SU-DHL-6 (cell line): ENCODE measurements around the gene CRYGN.

ENCODE experiments used
- H2AFZ ChIP-seq: fragments of 200-600 bp; sonication (generic); 2 replicates; pipeline ENCODE4 v1.6.1; 2014; ENCODE audit warnings: low read depth, mild to moderate bottlenecking, moderate library complexity, mixed read lengths, antibody characterized with exemption, low read length; ENCODE audit not compliant: severe bottlenecking
- H3F3A ChIP-seq: fragments of 200-600 bp; shearing (Covaris generic); 2 replicates; pipeline ENCODE4 v1.6.0; 2016; ENCODE audit warnings: antibody characterized with exemption, mild to moderate bottlenecking; ENCODE audit not compliant: insufficient read depth
- H3K27ac ChIP-seq: fragments of 200-600 bp; sonication (generic); 2 replicates; pipeline ENCODE4 v1.5.1; 2016; ENCODE audit warnings: low read depth, mild to moderate bottlenecking, low read length, moderate library complexity, mixed read lengths
- H3K27me3 ChIP-seq: fragments of 200-600 bp; sonication (generic), shearing (Covaris generic); 2 replicates; pipeline ENCODE4 v1.6.0; 2014; ENCODE audit warnings: mild to moderate bottlenecking, low read length
- H3K36me3 ChIP-seq: fragments of 200-600 bp; sonication (generic); 2 replicates; pipeline ENCODE4 v1.6.1; 2014; ENCODE audit warnings: mild to moderate bottlenecking, low read length, mixed read lengths
- H3K4me2 ChIP-seq: fragments of 300-600, 200-600 bp; shearing (Covaris generic), sonication (generic); 2 replicates; pipeline ENCODE4 v1.6.0; 2014; ENCODE audit warnings: low read length, low read depth, mild to moderate bottlenecking; ENCODE audit not compliant: poor library complexity, severe bottlenecking
- H3K4me3 ChIP-seq: fragments of 200-600 bp; sonication (generic); 2 replicates; pipeline ENCODE4 v1.5.1; 2014; ENCODE audit warnings: antibody characterized with exemption, low read length, mild to moderate bottlenecking, mixed read lengths; ENCODE audit not compliant: insufficient read depth, poor library complexity, severe bottlenecking
- H3K79me2 ChIP-seq: fragments of 200-600 bp; sonication (generic); 2 replicates; pipeline ENCODE4 v1.6.1; 2014; ENCODE audit warnings: mild to moderate bottlenecking, low read length, moderate library complexity; ENCODE audit not compliant: insufficient read depth
- H3K9ac ChIP-seq: fragments of 200-600 bp; sonication (generic); 2 replicates; pipeline ENCODE4 v1.7.0; 2014; ENCODE audit warnings: mild to moderate bottlenecking, low read length
- H3K9me2 ChIP-seq: fragments of 200-600 bp; sonication (generic); replicated peaks from 2 replicates; pipeline ENCODE4 v1.6.1; 2014; ENCODE audit warnings: low read length; ENCODE audit not compliant: insufficient read depth
- H3K9me3 ChIP-seq: fragments of 200-600 bp; sonication (generic); 2 replicates; pipeline ENCODE4 v1.6.1; 2014; ENCODE audit warnings: low read length, mixed read lengths; ENCODE audit not compliant: insufficient read depth
- H4K20me1 ChIP-seq: fragments of 200-600 bp; sonication (generic); 2 replicates; pipeline ENCODE4 v1.6.1; 2014; ENCODE audit warnings: low read depth, mild to moderate bottlenecking, antibody characterized with exemption, low read length, moderate library complexity, mixed read lengths
- CTCF ChIP-seq: fragments of 200-600 bp; sonication (generic); IDR thresholded peaks from one replicate; pipeline ENCODE4 v1.5.1; 2017; ENCODE audit warnings: antibody characterized with exemption, mild to moderate bottlenecking, low read length, moderate library complexity; ENCODE audit not compliant: insufficient read depth, poor library complexity, severe bottlenecking
- EZH2phosphoT487 ChIP-seq: fragments of 200-600 bp; sonication (generic), shearing (Covaris generic); conservative IDR thresholded peaks from 2 replicates; pipeline ENCODE4 v1.6.1; 2018; ENCODE audit warnings: mild to moderate bottlenecking, antibody characterized with exemption, low read length, moderate library complexity, mixed read lengths

Gene CRYGN

GRCh38 chr7:151388007-151388297, 52.0 kb downstream of the CRYGN start:
- TF ChIP-seq CTCF: no peak
- Histone ChIP-seq H2AFZ (no peak overlapping the region), H3K4me2 (no peak overlapping the region), H3K27ac (no peak overlapping the region), H3K4me3 (no peak overlapping the region), H4K20me1 (no peaks in the 10 kb centered on the region), H3K9me3 (no peaks in the 10 kb centered on the region), H3K27me3 (no peaks in the 10 kb centered on the region), H3K9me2 (no peaks in the 10 kb centered on the region), H3K79me2 (no peaks in the 10 kb centered on the region), H3K36me3 (no peaks in the 10 kb centered on the region), H3F3A (0 out of 2 replicates have a peak, but pooled peaks cover 3% of the 10 kb centered on the region), H3K9ac (no peak overlapping the region)

GRCh38 chr7:151387161-151388006, 52.6 kb downstream of the CRYGN start:
- TF ChIP-seq EZH2phosphoT487 (no peak), CTCF (no peak)
- H2AFZ ChIP-seq: no peak overlapping the region
- H3K4me3 ChIP-seq: no peak overlapping the region
- H3K79me2 ChIP-seq: no peaks in the 10 kb centered on the region
- no peaks in the 10 kb centered on the region for H3K36me3 ChIP-seq
- no peaks in the 10 kb centered on the region for H3K9me2 ChIP-seq
- no peaks in the 10 kb centered on the region for H4K20me1 ChIP-seq
- 0 out of 2 replicates have a peak, but pooled peaks cover 3% of the 10 kb centered on the region for H3F3A ChIP-seq
- H3K9me3 ChIP-seq: no peaks in the 10 kb centered on the region
- H3K27ac ChIP-seq: no peak overlapping the region
- no peak overlapping the region for H3K4me2 ChIP-seq
- no peak overlapping the region for H3K9ac ChIP-seq
- no peaks in the 10 kb centered on the region for H3K27me3 ChIP-seq

GRCh38 chr7:151386301-151387160, 53.4 kb downstream of the CRYGN start:
- H3K9ac ChIP-seq: no peak overlapping the region
- H3K27ac ChIP-seq: no peak overlapping the region
- TF ChIP-seq EZH2phosphoT487 (no peak), CTCF (no peak)

More at GRCh38 chr7:151386301-151387160, 53.4 kb downstream of the CRYGN start:
- Histone ChIP-seq H3K4me3 (no peak overlapping the region), H3K79me2 (no peaks in the 10 kb centered on the region), H3K9me2 (no peaks in the 10 kb centered on the region), H3K27me3 (no peaks in the 10 kb centered on the region), H3K4me2 (no peak overlapping the region), H2AFZ (no peak overlapping the region), H3K36me3 (no peaks in the 10 kb centered on the region), H4K20me1 (no peaks in the 10 kb centered on the region), H3K9me3 (no peaks in the 10 kb centered on the region), H3F3A (0 out of 2 replicates have a peak, but pooled peaks cover 3% of the 10 kb centered on the region)
